ENCODE results near the gene MAP2K4.

MAP2K4 gene

GRCh38 chr17:12099412-12099811, 78.7 kb downstream of the MAP2K4 start:
- H3K4me3 ChIP-seq (ENCODE audit: low read depth, low read length), result no peak overlapping the region
- TF ChIP-seq CTCF (IDR thresholded peaks at IDR 0.05; ENCODE audit: borderline replicate concordance, insufficient read depth, low read depth, low read length), result no peak

GRCh38 chr17:12104831-12105230, 84.2 kb downstream of the MAP2K4 start:
- H3K4me3 ChIP-seq (ENCODE audit: low read depth, low read length), result no peak overlapping the region
- TF ChIP-seq CTCF (IDR thresholded peaks at IDR 0.05; ENCODE audit: borderline replicate concordance, insufficient read depth, low read depth, low read length), result no peak

GRCh38 chr17:12107905-12108304, 87.2 kb downstream of the MAP2K4 start:
- no peak for TF ChIP-seq CTCF (IDR thresholded peaks at IDR 0.05; ENCODE audit: borderline replicate concordance, insufficient read depth, low read depth, low read length)
- no peak overlapping the region for H3K4me3 ChIP-seq (ENCODE audit: low read depth, low read length)

- no peak overlapping the region for H3K4me3 ChIP-seq (ENCODE audit: low read depth, low read length)
- no peak for TF ChIP-seq CTCF (IDR thresholded peaks at IDR 0.05; ENCODE audit: borderline replicate concordance, insufficient read depth, low read depth, low read length)
Measured at GRCh38 chr17:12110906-12111305, 90.2 kb downstream of the MAP2K4 start.

GRCh38 chr17:12113156-12113555, 92.5 kb downstream of the MAP2K4 start:
- TF ChIP-seq CTCF (IDR thresholded peaks at IDR 0.05; ENCODE audit: borderline replicate concordance, insufficient read depth, low read depth, low read length), result no peak
- H3K4me3 ChIP-seq (ENCODE audit: low read depth, low read length), result no peak overlapping the region

DNA sequence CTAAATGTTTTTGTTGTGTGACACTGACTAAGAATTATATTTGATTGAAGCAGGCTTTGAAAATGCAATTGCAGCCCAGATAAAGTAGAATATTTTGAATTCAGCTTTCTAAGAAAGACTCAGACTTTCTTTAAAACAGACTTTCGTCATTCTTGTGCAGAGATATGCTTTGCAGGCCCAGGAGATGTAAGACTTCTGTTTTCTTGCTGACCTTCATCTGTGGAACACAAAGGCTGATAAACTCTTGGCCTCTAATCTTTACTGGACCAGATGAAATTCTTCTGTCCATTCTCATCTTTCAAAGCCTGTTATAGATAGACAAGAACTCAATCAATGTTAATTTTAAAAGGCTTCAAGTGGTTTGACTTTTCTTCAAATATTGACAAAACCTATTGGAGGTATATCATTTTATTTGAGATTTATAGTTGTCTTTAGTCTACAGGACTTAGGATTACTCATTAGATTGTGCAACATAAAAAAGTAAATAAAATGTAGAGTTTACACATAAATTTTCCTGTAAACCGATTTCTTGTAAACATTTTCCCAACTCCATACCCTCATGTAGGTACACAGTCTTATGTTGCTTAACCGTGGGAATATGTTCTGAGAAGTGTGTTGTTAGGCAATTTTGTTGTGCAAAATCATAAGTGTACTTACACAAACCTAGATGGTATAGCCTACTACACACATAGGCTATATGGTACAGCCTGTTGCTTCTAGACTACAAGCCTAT, 94.2 kb downstream of the MAP2K4 start:
- no peak overlapping the region for H3K4me3 ChIP-seq (ENCODE audit: low read depth, low read length)
- TF ChIP-seq CTCF (IDR thresholded peaks at IDR 0.05; ENCODE audit: borderline replicate concordance, insufficient read depth, low read depth, low read length), result no peak

GRCh38 chr17:12116143-12116542, 95.5 kb downstream of the MAP2K4 start:
- H3K4me3 ChIP-seq (ENCODE audit: low read depth, low read length), result no peak overlapping the region

More at GRCh38 chr17:12116143-12116542, 95.5 kb downstream of the MAP2K4 start:
- TF ChIP-seq CTCF (IDR thresholded peaks at IDR 0.05; ENCODE audit: borderline replicate concordance, insufficient read depth, low read depth, low read length), result no peak

All from GM12875 (cell line).